Panc1 (cell line): ENCODE measurements around the gene ATRNL1. TPM values are rescaled to one million over a fixed set of nuclear protein-coding genes. Genes with fewer than 3 reads are reported as not detected.
A peak's percentile ranks its signal among the peaks of the same experiment; 100 is the strongest.

Experiments used
- ATAC-seq: fragments of 200-7000 bp; cut with Tn5 transposase; 2 replicates; pipeline ENCODE4 v1.9.1; 2020; ENCODE audit warnings: mild to moderate bottlenecking, moderate library complexity
- BruUV-seq: library from RNA; stranded (reverse); fragments of 400-500 nt; replicated peaks from 2 replicates; lab custom pipeline; 2021; lab: Mats Ljungman, UMichigan
- CTCF ChIA-PET: fragments of 300-600 bp; sonication (Branson Sonifier 250); formaldehyde crosslinking; loops from one replicate; lab custom pipeline; 2022; ENCODE audit warnings: antibody characterized with exemption; lab: Charles Lee
- POLR2A ChIA-PET: fragments of 300-600 bp; sonication (Branson Sonifier 250); formaldehyde crosslinking; loops from one replicate; lab custom pipeline; 2022; ENCODE audit warnings: antibody characterized with exemption; lab: Charles Lee
- DNase-seq: peaks from one replicate; pipeline ENCODE4 v3.0.0-alpha.2; 2010; ENCODE audit warnings: low read depth, low spot score
- H3K27ac ChIP-seq: 2 replicates; pipeline ENCODE4 v1.5.1; 2011; ENCODE audit warnings: mild to moderate bottlenecking, low read length, inconsistent platforms
- H3K27me3 ChIP-seq: fragments of 200-500 bp; sonication (Bioruptor generic); 2 replicates; pipeline ENCODE4 v1.6.0; 2014; ENCODE audit warnings: low read length, inconsistent platforms; ENCODE audit not compliant: control insufficient read depth, insufficient read depth
- H3K36me3 ChIP-seq: fragments of 200-500 bp; sonication (Bioruptor generic); 2 replicates; pipeline ENCODE4 v1.5.1; 2014; ENCODE audit warnings: inconsistent platforms, mild to moderate bottlenecking, low read length, moderate library complexity; ENCODE audit not compliant: control insufficient read depth, insufficient read depth
- H3K4me1 ChIP-seq: 2 replicates; pipeline ENCODE4 v1.5.1; 2011; ENCODE audit warnings: inconsistent platforms, mild to moderate bottlenecking, low read length, moderate library complexity; ENCODE audit not compliant: control insufficient read depth, insufficient read depth
- H3K4me3 ChIP-seq, 2 experiments: 2 replicates each; pipeline ENCODE4 v1.5.1; 2011 to 2012; ENCODE audit warnings: low read depth in 2 of 2, low read length in 2 of 2, mild to moderate bottlenecking in 2 of 2, inconsistent platforms in 1 of 2, moderate library complexity in 1 of 2
- H3K9me3 ChIP-seq: fragments of 200-500 bp; sonication (Bioruptor generic); 2 replicates; pipeline ENCODE4 v1.5.1; 2014; ENCODE audit warnings: low read depth, mild to moderate bottlenecking, inconsistent platforms, low read length, moderate library complexity; ENCODE audit not compliant: control insufficient read depth, insufficient read depth
- CTCF ChIP-seq: fragments of 450-650 bp; IDR thresholded peaks from 2 replicates; pipeline ENCODE4 v1.5.1; 2017; ENCODE audit warnings: mild to moderate bottlenecking
- POLR2AphosphoS5 ChIP-seq: IDR thresholded peaks from 2 replicates; pipeline ENCODE4 v1.6.1; 2012; ENCODE audit warnings: mild to moderate bottlenecking, low read depth, low read length, moderate library complexity
- REST ChIP-seq, 2 experiments: IDR thresholded peaks; 2 replicates each; pipeline ENCODE4 v1.6.1; 2011 to 2012; ENCODE audit warnings: low read depth in 2 of 2, control low read depth in 1 of 2, low read length in 1 of 2, mild to moderate bottlenecking in 1 of 2, moderate library complexity in 1 of 2; ENCODE audit not compliant: insufficient read depth in 1 of 2
- SIN3A ChIP-seq: IDR thresholded peaks from 2 replicates; pipeline ENCODE4 v1.6.1; 2012; ENCODE audit warnings: low read depth, mild to moderate bottlenecking, low read length, moderate library complexity, borderline replicate concordance; ENCODE audit not compliant: insufficient read depth
- TCF7L2 ChIP-seq: IDR thresholded peaks from 2 replicates; pipeline ENCODE4 v1.6.1; 2011; ENCODE audit warnings: mild to moderate bottlenecking, low read depth, low read length, inconsistent platforms
- in situ Hi-C: cut with HindIII; loops from 2 replicates; pipeline ENCODE4 v1.10.0; 2016; ENCODE audit warnings: low sequenced_read_pairs, low pct_unique_long_range_greater_than_20kb
- intact Hi-C: fragments of 100-400 bp; cut with micrococcal nuclease; formaldehyde crosslinking; loops from one replicate; pipeline ENCODE4 v1.10.0; 2022; ENCODE audit not compliant: unreplicated experiment
- total RNA-seq: library from RNA; stranded (reverse); gene quantifications from one replicate; pipeline ENCODE4 v1.2.1, GENCODE V29; 2021; ENCODE audit not compliant: unreplicated experiment

ATRNL1 gene
- total RNA-seq, 1 experiment from 2014 or later: 17.1 TPM

- TF ChIP-seq CTCF: no peak
- no peak for TF ChIP-seq SIN3A
- TF ChIP-seq REST (IDR thresholded peaks at IDR 0.05; ENCODE audit: insufficient read depth in 1 of 2, low read depth in 2 of 2, low read length in 1 of 2): no peak
- TF ChIP-seq POLR2AphosphoS5: no peak
- TF ChIP-seq TCF7L2: no peak
- BruUV-seq: no TSS peak
- intact Hi-C loops: no loop called here
- Histone ChIP-seq H3K36me3 (no peaks in the 10 kb centered on the region), H3K4me1 (no peaks in the 10 kb centered on the region), H3K27me3 (peaks cover 12% of the 10 kb centered on the region; the same call in 1 of the 2 replicates), H3K27ac (no peak overlapping the region), H3K9me3 (no peaks in the 10 kb centered on the region), H3K4me3 (no peak overlapping the region)
- in situ Hi-C loops: no loop called here
- ATAC-seq: no peak
- DNase-seq: no peak
- ChIA-PET CTCF (no interaction called here), POLR2A (no interaction called here)
Measured at GRCh38 chr10:115047705-115048104, 45.5 kb upstream of the ATRNL1 start.

GRCh38 chr10:115049318-115049717 lies 43.8 kb upstream of the ATRNL1 start:
- CTCF ChIA-PET: no interaction called here
- H3K27me3 ChIP-seq: peaks cover 8% of the 10 kb centered on the region; the same call in 1 of the 2 replicates

More at GRCh38 chr10:115049318-115049717, 43.8 kb upstream of the ATRNL1 start:
- H3K36me3 ChIP-seq: no peaks in the 10 kb centered on the region
- H3K4me1 ChIP-seq: no peaks in the 10 kb centered on the region
- peak; percentile 11 for TF ChIP-seq CTCF
- no peak for TF ChIP-seq POLR2AphosphoS5
- TF ChIP-seq SIN3A: no peak
- DNase-seq: no peak
- no TSS peak for BruUV-seq
- POLR2A ChIA-PET: no interaction called here
- intact Hi-C loops: no loop called here
- no peak overlapping the region for H3K4me3 ChIP-seq
- in situ Hi-C loops: no loop called here
- ATAC-seq: no peak
- no peaks in the 10 kb centered on the region for H3K9me3 ChIP-seq
- no peak overlapping the region for H3K27ac ChIP-seq
